HG02623 (cell line): ENCODE results near the gene PTN.

Experiments
- ATAC-seq: cut with Tn5 transposase; IDR thresholded peaks from one replicate; pipeline ENCODE4 v1.9.1; 2021; ENCODE audit warnings: moderate library complexity; ENCODE audit not compliant: unreplicated experiment

PTN gene

GRCh38 chr7:137324796-137325696 is 18.5 kb downstream of the PTN start:
- no peak for ATAC-seq

- ATAC-seq = no peak
Measured at GRCh38 chr7:137316648-137317353, 26.7 kb downstream of the PTN start.

GRCh38 chr7:137313201-137313600 is 30.3 kb downstream of the PTN start:
- no peak for ATAC-seq

GRCh38 chr7:137306748-137307147 is 36.8 kb downstream of the PTN start:
- ATAC-seq = no peak

GRCh38 chr7:137305901-137306621 is 37.5 kb downstream of the PTN start:
- ATAC-seq = no peak

- no peak for ATAC-seq
Measured at GRCh38 chr7:137304624-137305235, 38.8 kb downstream of the PTN start.

GRCh38 chr7:137304165-137304564 is 39.4 kb downstream of the PTN start:
- no peak for ATAC-seq

- no peak for ATAC-seq
Measured at GRCh38 chr7:137302081-137302480, 41.5 kb downstream of the PTN start.

GRCh38 chr7:137298464-137298794 is 45.1 kb downstream of the PTN start:
- ATAC-seq = no peak

GRCh38 chr7:137297551-137298463 is 45.7 kb downstream of the PTN start:
- no peak for ATAC-seq

- ATAC-seq = no peak
Measured at GRCh38 chr7:137296576-137296975, 47.0 kb downstream of the PTN start.

- no peak for ATAC-seq
Measured at GRCh38 chr7:137295739-137296324, 47.7 kb downstream of the PTN start.

GRCh38 chr7:137289101-137289500 is 54.4 kb downstream of the PTN start:
- no peak for ATAC-seq

GRCh38 chr7:137287651-137288258 is 55.8 kb downstream of the PTN start:
- ATAC-seq = no peak

GRCh38 chr7:137283153-137283552 is 60.4 kb downstream of the PTN start:
- no peak for ATAC-seq

GRCh38 chr7:137282043-137282442 is 61.5 kb downstream of the PTN start:
- no peak for ATAC-seq

GRCh38 chr7:137276189-137276588 is 67.3 kb downstream of the PTN start:
- no peak for ATAC-seq

- no peak for ATAC-seq
Measured at GRCh38 chr7:137272249-137272648, 71.3 kb downstream of the PTN start.

- ATAC-seq = no peak
Measured at GRCh38 chr7:137269240-137269639, 74.3 kb downstream of the PTN start.
